ENCODE results near the gene KLHL21. TPM values are rescaled to one million over a fixed set of nuclear protein-coding genes. Genes with fewer than 3 reads are reported as not detected.

KLHL21 gene
- total and polyA plus RNA-seq, 2 of the 4 experiments (the other 2 are of a cell fraction), result 12.0 to 36.7 TPM

DNA sequence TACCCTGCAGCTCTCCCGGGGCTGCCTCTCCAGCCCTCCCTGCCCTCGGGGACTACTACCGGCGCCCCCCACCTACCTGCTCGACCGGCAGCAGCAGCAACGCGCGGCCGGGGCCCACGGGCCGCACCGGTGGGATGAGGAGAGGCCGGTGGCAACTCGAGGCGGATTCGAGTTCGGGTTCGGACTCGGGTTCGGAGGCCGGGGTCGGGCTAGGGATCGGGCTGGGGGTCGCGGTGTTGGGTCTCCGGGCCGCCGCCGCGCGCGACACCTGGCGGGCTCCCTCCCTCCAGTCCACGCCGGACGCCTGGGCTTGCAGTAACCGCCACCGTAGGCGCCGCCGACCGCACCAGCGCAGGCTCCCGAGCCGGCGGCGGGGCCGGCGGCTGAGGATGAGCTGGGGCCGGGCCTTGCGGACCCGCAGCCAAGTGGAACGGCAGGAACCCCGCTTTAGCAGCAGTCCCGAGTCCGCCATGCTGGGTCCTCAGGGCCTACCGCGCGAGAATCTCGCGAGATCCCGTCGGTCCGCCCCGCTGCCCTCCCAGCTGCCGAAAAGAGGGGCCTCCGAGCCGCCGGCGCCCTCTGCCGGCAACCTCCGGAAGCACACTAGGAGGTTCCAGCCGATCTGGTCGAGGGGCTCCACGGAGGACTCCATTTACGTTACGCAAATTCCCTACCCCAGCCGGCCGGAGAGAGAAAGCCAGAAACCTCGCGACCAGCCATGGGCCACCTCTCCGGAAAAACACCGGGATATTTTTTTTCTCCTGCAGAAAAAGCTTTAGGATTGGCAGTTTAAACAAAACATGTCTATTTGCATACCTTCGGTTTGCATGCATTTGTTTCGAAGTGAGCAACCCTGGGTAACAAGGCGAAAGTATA lies 48.4 kb downstream of the KLHL21 start, which contains the start of gene NOL9 (continued):
- TF ChIP-seq, protein P1, sequence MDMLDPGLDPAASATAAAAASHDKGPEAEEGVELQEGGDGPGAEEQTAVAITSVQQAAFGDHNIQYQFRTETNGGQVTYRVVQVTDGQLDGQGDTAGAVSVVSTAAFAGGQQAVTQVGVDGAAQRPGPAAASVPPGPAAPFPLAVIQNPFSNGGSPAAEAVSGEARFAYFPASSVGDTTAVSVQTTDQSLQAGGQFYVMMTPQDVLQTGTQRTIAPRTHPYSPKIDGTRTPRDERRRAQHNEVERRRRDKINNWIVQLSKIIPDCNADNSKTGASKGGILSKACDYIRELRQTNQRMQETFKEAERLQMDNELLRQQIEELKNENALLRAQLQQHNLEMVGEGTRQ (IDR thresholded peaks at IDR 0.05; ENCODE audit: low read depth, low read length), result peak; percentile 5; the same call in 1 of the 2 replicates
- TF ChIP-seq MAZ (IDR thresholded peaks at IDR 0.05; ENCODE audit: borderline replicate concordance, low read depth, low read length) (peak; percentile 92), BHLHE40 (IDR thresholded peaks at IDR 0.05; ENCODE audit: low read depth, low read length) (peak; percentile 21; the same call in 1 of the 2 replicates), NFE2L2 (IDR thresholded peaks at IDR 0.05; ENCODE audit: low read depth, low read length) (no peak)
